Iris pigment epithelial cell (primary cell): ENCODE results near the gene ZNF525.
"Not testable (repeated sequence)": the region's sequence is repeated elsewhere in the genome, so short reads cannot be mapped to it uniquely, and the experiment has no call there.

ENCODE experiments used
- DNase-seq: peaks from one replicate; pipeline ENCODE4 v3.0.0-alpha.2; 2011; ENCODE audit warnings: low read depth

The ZNF525 gene

GRCh38 chr19:53395840-53396524, 30.5 kb downstream of the ZNF525 start:
- peak; percentile 4 for DNase-seq

- no peak for DNase-seq
These were observed 31.0 kb downstream of the ZNF525 start for GRCh38 chr19:53396525-53396868.

DNA sequence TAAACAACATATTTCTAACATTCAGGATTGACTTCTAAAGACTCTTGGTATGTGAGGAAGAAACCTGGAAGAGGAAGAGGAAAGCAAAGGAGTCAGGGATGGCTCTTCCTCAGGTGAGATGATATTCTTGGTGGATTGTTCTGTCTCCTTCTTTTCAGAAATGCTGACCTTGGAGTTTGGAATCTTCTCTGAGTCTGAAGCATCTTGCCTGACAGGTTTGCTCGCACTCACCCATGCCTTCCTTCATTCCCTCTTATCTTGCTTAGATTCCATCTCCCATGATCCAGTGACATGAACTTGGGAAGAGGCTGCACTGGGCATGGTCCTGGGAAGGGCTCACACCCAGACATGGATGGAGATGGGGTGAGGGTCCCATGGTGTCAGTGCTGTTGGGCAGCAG, 32.4 kb downstream of the ZNF525 start:
- not testable (repeated sequence) for DNase-seq

DNA sequence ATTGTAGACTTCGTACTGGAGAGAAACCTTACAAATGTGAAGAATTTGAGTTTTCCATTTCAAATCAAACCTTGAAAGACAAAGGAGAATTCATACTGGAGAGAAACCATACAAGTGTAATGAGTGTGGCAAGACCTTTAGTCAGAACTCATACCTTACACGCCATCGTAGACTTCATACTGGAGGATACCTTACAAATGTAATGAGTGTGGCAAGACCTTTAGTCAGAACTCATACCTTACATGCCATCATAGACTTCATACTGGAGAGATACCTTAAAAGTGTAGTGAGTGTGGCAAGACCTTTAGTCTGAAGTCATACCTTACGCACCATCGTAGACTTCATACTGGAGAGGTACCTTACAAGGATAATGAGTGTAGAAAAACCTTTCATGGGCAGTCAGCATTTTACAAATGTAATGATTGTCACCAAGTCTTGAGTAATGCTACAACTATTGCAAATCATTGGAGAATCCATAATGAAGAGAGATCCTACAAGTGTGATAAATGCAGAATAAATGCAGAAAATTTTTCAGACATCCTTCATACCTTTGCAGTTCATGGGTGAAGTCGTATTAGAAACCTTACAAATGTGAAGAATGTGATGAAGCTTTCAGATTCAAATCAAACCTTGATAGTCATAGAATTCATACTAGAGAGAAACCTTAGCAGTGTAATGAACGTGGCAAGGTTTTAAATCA, 44.1 kb downstream of the ZNF525 start:
- DNase-seq, result no peak

- not testable (repeated sequence) for DNase-seq
These were observed 55.2 kb downstream of the ZNF525 start for GRCh38 chr19:53420520-53421315.

- DNase-seq, result no peak
These were observed 57.0 kb downstream of the ZNF525 start for GRCh38 chr19:53422551-53422950.

GRCh38 chr19:53423074-53423473, 57.6 kb downstream of the ZNF525 start:
- DNase-seq, result not testable (repeated sequence)

DNA sequence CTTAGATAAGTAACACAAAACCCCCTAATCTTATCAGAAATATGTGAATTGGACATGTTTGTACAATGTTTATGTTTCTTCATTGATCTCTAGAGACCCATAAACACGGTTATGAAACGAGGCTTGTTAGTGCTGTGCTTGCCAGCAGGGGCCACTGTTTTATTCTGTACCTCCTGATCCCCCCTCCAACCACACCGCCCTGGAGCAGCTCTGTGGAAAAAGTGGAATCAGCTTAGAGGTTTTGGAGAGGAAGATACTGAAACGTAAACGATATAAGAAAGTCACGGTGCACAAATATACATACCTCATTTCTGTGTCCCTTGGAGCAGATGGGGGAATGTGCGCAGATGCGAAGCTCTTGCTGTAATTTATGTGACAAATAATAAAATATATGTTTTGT, 58.2 kb downstream of the ZNF525 start:
- peak; percentile 8 for DNase-seq

- DNase-seq, result peak; percentile 69
These were observed 59.6 kb downstream of the ZNF525 start for GRCh38 chr19:53424968-53425597.

DNA sequence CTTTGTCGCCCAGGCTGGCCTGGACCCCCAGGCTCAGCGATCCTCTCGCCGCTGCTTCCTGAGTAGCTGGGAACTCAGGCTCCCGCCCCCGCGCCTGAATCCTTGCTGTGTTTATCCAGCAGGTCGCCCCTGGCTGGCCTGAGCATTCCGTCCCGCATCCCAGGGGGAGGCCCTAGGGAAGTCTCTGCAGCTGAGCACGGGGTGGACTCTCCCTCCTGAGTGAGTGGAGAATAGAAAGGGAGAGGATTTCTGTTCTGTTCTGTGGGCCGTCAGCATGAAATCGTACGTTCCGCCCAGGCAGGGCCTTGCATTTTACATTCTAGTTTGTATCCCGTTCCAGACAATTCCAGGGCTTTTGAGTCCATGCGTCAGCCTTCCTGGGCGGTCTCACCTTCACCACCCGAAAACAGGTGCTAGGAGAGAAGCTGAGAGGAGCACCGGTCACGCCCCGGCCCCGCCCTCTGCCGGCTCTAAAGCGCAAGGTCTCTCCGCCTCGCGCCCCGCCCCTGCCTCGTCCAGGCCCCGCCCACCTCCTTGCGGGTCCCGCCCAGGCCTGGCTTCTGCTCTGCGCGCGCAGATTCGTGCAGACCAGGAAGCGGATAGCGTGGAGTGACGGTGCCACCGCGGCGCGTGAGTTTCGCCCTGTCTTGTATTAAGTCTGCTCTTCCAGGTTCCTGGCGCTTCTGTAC, 66.0 kb downstream of the ZNF525 start, which contains the start of gene ZNF761:
TSS of gene ZNF761 (plus strand) at position 586 of the 689 bp plus-strand sequence. CDS start 15,285 bp downstream, outside the sequence.
- peak; percentile 89 for DNase-seq

- DNase-seq, result peak; percentile 7
These were observed 66.7 kb downstream of the ZNF525 start for GRCh38 chr19:53432088-53432661.
